Measurements from ENCODE around the gene LHPP.

LHPP gene

DNA sequence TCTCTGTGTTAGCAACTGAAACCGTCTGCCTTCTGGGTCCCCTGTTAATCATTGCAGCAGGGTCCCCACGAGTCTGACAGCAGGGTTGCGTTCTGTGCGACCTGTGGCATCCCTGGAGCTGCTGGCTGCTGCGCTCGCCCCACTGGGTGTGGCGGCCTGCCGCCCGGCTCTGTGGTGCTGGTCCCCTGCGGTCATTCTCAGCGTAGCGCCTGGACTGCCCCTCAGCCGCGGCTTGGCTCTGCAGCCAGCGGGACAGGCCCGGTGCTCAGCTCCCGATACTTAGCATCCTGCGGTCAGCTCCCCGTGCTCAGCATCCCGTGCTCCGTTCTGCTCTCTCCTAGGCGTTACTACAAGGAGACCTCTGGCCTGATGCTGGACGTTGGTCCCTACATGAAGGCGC lies 35.0 kb downstream of the LHPP start:
- no peak for DNase-seq (ENCODE audit: low read depth in 2 of 2)

- DNase-seq (ENCODE audit: low read depth in 2 of 2) = no peak
These were observed 35.7 kb downstream of the LHPP start for GRCh38 chr10:124497196-124497881.

GRCh38 chr10:124498056-124498455 lies 36.4 kb downstream of the LHPP start:
- DNase-seq (ENCODE audit: low read depth in 2 of 2) = no peak

- DNase-seq (ENCODE audit: low read depth in 2 of 2) = no peak
These were observed 39.1 kb downstream of the LHPP start for GRCh38 chr10:124500757-124501156.

GRCh38 chr10:124504711-124505110 lies 43.1 kb downstream of the LHPP start:
- no peak for DNase-seq (ENCODE audit: low read depth in 2 of 2)

DNA sequence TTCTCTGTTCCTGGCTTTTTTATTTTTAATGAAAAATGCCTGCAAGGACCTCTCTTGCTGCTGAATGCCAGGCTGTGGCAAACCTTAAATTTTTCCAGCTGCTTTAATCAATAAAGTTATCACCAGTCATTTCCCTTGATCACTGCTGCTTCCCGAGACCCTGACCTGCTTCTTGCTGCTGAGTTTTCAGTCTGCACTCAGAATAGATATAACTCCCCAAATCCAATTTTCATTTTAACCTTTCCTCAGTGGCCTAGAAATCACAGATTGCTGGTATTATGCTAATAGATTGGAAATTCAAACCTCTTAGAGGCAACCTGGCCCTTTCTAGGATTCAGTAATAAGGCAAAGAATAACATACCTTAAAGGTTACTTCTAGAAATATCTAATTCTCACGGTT lies 43.7 kb downstream of the LHPP start:
- DNase-seq (ENCODE audit: low read depth in 2 of 2) = no peak

DNA sequence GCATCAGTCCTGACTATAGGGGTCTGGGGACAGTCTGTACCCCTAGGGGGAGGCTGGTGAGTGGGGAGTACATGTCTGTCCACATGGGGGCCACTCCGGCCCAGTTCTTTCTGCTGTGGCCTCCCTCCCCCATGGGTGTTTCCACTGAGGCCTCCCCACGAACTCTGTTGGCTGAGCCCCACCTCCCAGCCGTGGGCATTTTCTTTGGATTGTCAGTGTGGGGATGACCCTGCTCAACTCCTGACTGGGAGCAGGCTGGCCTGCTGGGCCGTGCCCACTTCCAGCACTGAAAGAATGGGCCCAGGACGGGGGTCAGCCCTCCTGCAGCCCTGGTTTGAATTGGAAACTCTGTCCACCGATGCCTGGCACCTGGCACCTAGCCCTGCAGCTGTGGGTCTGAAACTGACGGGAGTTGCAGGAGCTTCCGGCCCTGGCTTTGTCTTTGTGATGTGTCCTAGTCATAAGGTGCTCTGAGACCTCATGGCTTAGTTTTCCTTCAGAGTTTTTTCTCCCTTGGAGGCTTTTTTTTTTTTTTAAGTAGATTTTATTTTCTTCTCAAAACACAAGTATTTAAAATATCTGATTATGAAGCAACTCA lies 46.5 kb downstream of the LHPP start:
- DNase-seq (ENCODE audit: low read depth in 2 of 2) = no peak

DNA sequence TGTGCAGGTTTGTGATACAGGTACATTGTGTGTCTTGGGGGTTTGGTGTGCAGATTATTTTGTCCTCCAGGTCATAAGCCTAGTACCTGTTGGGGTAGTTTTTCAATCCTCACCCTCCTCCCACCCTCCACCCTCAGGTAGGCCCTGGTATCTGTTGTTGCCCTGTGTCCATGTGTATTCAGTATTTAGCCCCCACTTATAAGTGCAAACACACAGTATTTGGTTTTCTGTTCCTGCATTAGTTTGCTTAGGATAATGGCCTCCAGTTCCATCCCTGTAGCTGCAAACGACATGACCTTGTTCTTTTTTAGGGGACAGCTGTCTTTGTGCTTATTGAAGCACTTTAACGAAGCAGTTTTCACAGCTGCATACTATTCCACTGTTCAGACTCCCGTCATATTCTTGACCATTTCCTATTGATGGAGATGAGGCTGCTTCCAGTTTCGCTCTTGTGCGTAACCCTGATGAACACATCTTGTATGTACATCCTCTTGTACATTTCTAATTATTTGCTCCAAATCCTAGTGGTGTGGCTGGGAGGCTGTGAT lies 47.4 kb downstream of the LHPP start:
- no peak for DNase-seq (ENCODE audit: low read depth in 2 of 2)

DNA sequence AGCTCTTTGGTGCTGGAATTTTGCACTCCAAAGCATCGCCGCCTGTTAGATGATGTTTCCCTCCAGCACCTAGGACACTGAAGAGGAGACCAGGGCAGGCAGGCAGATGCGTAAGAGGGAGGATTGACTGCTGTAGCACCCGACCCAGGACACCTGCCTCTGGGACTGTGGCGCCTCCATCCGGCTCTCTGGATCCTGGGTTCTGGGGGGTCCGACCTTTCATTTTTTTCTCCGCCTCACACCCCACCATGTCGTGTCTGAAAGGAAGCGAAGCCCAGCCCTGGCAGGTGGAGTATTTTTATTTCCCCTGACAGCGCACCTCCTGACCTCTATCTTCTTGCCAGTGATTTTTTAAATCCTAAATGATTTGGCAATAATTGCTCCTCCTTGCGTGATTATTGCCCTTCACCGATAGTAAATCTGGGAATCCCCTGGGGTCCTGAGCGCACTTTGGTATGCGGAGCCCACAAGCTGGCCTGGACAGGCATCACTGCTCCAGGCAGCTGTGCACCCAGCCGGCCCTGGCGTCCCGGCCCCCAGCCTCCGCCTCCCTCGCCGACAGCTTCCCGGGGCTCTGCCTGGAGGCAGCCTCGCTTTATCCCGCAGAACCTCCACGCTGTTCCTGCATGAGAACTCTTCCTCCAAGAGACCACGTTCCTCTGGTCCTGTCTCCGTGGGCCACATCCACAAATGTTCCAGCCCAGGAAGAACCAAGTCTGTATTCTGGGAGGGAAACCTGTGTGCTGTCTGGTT lies 48.4 kb downstream of the LHPP start:
- DNase-seq (ENCODE audit: low read depth in 2 of 2) = no peak

- no peak for DNase-seq (ENCODE audit: low read depth in 2 of 2)
These were observed 49.1 kb downstream of the LHPP start for GRCh38 chr10:124510759-124511158.

DNA sequence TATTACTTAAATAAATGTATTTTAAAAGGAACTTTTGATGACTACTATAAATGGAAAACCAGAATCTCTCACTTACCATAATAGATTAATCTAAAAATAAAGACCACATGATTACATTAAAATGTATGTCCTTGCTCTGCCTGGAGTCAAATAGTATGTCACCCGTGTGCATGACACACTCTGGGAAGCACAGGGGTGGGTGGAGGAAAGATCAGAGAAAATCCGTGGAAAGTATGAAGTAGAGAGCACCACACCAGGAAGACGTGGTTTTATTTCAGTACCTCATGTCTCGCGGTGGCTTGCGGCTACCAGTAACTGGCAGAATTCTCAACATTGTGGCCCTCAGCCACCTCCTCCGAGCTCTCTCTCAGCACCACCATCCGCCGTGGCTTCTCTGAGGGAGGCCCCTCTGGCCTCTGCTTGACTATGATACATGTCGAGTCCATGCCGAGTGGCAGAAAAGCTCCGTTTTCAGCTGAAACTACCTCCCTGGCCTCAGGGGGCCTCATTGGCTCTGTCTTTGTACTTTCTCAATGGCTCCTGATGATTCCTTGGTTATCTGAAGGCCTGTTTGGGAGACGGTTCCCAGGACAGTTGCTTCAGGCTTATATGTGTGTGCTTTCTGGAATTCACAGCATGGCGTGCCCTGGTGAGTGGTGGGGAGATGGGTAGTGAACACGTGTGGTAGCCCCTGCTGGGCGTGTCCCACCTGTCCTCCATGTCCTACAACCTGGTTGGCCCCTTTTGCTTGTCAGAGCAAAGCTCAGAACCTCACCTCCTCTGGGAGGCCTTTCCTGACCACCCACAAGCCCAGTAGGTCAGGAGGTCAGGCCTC lies 49.8 kb downstream of the LHPP start:
- no peak for DNase-seq (ENCODE audit: low read depth in 2 of 2)

DNA sequence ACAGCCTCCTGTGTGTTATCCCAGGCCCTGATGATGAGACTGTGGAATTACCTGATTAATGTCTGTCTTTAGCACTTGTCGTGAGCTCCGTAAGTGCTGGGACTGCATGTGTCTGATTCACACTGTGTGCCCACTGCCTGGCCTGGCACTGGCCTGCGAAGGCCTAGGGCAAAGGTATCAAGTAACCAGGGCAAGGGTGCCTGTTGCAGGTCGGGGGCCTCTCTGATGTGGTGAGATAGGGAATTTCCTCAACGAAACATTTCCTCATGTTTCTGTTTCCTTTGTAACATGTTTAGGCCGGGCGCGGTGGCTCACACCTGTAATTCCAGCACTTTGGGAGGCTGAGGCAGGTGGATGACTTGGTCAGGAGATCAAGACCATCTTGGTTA lies 50.4 kb downstream of the LHPP start:
- DNase-seq (ENCODE audit: low read depth in 2 of 2) = no peak

DNA sequence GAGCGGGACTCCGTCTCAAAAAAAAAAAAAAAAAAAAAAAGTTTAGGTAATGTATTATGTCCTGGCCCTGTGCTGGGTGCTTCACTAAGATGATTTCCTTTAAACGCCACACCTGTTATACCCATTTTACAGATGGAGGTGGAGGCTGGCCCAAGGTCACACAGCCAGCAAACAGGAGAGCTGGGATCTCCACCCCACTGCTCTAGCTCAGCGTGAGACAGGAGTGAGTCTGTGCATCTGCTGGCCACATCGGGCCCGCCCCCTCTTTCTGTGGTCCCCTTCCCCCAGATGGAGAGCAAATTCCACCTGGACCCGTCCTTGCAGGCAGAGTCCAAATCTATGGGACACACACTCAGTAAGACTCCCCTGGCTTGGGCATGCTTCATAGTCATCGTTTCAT lies 51.0 kb downstream of the LHPP start:
- DNase-seq (ENCODE audit: low read depth in 2 of 2) = no peak

- DNase-seq (ENCODE audit: low read depth in 2 of 2) = no peak
These were observed 53.8 kb downstream of the LHPP start for GRCh38 chr10:124515244-124515970.

DNA sequence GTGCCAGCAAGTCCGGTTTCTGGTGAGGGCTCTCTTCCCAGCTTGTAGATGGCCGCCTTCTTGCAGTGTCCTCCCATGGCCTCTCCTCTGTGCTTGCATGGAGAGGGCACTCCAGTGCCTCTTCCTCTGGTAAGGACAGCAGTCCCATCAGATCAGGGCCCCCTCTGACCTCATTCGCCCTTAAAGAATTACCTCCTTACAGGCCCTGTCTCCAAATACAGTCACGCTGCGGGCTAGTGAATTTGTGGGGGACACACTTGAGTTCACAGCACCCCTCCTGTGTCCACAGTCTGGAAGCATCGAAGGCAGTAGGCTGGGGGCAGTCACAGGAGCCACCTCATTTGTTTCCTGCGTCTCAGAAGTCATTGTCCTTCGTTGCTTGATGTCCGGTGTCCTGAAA lies 54.6 kb downstream of the LHPP start:
- DNase-seq (ENCODE audit: low read depth in 2 of 2) = no peak

DNA sequence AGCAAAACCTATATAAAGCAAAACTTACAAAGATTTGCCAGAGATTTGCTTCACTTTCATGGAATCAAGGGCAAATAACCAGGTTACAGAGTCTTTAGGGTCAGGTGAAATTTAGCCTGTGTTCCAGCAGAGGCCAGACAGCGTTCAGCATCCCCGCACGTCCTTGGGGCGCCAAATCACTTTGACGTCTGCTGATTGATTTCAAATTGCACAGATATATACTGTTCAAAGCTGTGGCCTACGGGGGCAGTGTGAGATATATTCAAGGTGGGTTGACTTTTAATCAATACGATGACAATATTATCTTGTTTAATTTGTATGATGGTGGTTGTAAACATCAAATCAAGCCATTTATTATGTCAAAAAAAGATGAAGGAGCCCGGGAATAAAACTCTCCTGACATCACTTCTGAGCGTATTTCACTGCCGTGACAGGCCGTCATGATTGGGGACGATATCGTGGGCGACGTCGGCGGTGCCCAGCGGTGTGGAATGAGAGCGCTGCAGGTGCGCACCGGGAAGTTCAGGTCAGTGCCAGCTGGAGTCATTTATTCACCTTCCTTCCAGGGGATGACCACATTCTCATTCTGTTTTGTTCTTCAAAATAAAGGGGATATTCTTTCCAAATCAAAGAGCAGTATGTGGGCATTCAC lies 55.2 kb downstream of the LHPP start:
- DNase-seq (ENCODE audit: low read depth in 2 of 2) = no peak

- DNase-seq (ENCODE audit: low read depth in 2 of 2) = no peak
These were observed 55.8 kb downstream of the LHPP start for GRCh38 chr10:124517461-124517860.

DNA sequence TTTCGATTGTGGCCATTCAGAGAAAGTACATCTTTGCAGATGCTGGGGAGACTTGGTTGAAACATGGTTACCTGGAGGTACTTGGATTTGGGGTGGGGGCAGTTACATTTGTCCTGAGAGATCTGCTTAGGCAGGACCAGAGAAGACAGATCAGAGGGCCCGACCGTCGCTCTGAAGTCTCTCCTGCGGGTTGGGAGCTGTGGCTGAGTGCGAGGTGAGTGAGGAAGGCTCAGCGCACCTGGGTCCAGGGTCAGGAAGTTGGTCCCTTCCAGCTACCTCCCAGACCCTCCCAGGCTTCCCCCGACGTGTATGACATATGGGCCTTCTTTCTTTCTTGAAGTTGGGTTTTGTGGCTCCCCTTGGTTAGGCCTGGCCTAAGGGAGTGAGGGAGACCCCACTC lies 56.3 kb downstream of the LHPP start:
- DNase-seq (ENCODE audit: low read depth in 2 of 2) = no peak

- DNase-seq (ENCODE audit: low read depth in 2 of 2) = no peak
These were observed 56.7 kb downstream of the LHPP start for GRCh38 chr10:124518366-124518765.

- DNase-seq (ENCODE audit: low read depth in 2 of 2) = no peak
These were observed 59.2 kb downstream of the LHPP start for GRCh38 chr10:124520558-124521428.
